NB4 (cell line): ENCODE results near the gene AASDHPPT.

Source experiments
- MYC ChIP-seq: IDR thresholded peaks from 2 replicates; pipeline ENCODE4 v1.6.1; 2011; ENCODE audit warnings: low read depth, low read length
- POLR2A ChIP-seq: IDR thresholded peaks from 2 replicates; pipeline ENCODE4 v1.6.1; 2011; ENCODE audit warnings: mild to moderate bottlenecking; ENCODE audit not compliant: insufficient read length; ENCODE audit errors: extremely low read depth
- TF ChIP-seq, protein P1 (sequence below): IDR thresholded peaks from one replicate; pipeline ENCODE4 v1.5.1; 2012; ENCODE audit warnings: low read depth, low read length

DNA sequence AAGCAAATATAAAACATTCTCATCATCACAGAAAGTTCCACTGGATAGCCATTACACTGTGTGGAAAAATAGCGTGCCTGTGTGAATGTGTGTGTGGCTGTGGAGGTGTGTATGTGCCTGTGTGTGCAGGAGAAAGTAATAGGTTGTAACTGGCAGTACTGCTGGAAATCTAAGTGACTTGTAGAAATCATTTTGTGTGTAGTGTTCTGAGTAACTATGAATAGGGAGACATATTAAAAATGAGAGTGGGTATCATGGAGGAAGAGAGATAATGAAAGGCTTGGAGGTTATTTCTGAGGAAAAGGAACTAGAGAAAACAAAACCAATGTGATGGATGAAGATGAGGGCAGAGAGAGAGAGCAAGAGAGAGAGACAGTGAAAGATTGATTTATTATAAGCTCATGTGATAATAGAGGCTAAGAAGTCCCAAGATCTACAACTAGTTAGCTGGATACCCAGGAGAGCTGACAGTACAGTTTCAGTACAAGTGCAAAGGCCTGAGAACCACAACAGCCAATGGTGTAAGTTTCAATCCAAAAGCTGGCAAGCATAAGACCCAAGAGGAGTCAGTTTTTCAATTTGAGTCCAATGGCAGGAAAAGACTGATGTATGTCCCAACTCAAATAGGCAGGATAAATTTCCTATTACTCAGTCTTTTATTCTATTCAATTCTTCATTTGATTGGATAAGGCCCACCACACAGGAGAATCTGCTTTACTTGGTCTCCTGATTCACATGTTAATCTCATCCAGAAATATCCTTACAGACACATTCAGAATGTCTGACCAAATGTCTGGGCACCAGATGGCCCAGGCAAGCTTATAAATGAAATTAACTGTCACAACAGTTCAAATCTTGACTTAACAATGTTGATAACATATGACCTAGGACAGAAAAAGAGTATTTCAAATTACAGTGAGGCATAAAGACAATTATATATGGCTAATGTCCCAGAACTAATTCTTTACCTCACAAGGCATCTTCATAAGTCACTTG, 15.2 kb upstream of the AASDHPPT start:
- TF ChIP-seq POLR2A (no peak), MYC (no peak)
- TF ChIP-seq, protein P1, sequence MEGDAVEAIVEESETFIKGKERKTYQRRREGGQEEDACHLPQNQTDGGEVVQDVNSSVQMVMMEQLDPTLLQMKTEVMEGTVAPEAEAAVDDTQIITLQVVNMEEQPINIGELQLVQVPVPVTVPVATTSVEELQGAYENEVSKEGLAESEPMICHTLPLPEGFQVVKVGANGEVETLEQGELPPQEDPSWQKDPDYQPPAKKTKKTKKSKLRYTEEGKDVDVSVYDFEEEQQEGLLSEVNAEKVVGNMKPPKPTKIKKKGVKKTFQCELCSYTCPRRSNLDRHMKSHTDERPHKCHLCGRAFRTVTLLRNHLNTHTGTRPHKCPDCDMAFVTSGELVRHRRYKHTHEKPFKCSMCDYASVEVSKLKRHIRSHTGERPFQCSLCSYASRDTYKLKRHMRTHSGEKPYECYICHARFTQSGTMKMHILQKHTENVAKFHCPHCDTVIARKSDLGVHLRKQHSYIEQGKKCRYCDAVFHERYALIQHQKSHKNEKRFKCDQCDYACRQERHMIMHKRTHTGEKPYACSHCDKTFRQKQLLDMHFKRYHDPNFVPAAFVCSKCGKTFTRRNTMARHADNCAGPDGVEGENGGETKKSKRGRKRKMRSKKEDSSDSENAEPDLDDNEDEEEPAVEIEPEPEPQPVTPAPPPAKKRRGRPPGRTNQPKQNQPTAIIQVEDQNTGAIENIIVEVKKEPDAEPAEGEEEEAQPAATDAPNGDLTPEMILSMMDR: no peak
